ENCODE measurements around the gene PXT1. TPM values are rescaled to one million over a fixed set of nuclear protein-coding genes. Genes with fewer than 3 reads are reported as not detected.
A peak's percentile ranks its signal among the peaks of the same experiment; 100 is the strongest.

PXT1 gene
- total RNA-seq, 3 donors from 2014 or later = 0.15 TPM; not detected in 2

- intact Hi-C loops (cut with DNase I; ENCODE audit: low total_unique reads) = no loop called here
Measured at GRCh38 chr6:36423101-36423824, 19.4 kb downstream of the PXT1 start.

DNA sequence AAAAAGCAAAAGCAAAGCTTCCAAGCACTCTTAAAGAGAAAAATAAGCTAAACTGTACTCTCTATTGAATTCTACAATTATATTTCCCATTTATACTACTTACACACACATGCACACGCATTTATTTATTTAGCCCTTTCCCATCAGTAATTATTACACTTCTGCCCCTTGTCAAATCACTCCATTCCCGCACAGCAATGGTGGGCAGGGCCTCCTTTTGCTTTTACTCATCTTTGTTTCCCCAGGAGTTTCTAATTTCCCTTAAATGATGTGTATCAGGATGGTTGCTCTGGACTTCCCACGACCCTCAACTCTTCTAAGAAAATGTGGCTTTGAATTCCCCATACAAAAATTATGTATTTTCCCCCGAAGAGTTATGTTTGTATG is 19.9 kb downstream of the PXT1 start:
- Histone ChIP-seq H3K27me3 (no peaks in the 10 kb centered on the region), H3K4me1 (peaks cover 0 to 6% of the 10 kb centered on the region in 2 donors), H3K36me3 (no peaks in the 10 kb centered on the region), H3K4me3 (peak overlapping the region; percentile 49 to 71 (median 58)), H3K27ac (peak overlapping the region; percentile 92 to 95), H3K9me3 (no peaks in the 10 kb centered on the region)
- no peak for TF ChIP-seq POLR2A (IDR thresholded peaks at IDR 0.05)
- TF ChIP-seq CTCF (IDR thresholded peaks at IDR 0.05) = no peak
- no peak for TF ChIP-seq POLR2AphosphoS5 (IDR thresholded peaks at IDR 0.05)
- intact Hi-C loops (cut with DNase I; ENCODE audit: low total_unique reads) = no loop called here
- DNase-seq (ENCODE audit: low spot score in 2 of 2) = no peak

More at GRCh38 chr6:36423101-36423824, 19.4 kb downstream of the PXT1 start:
- Histone ChIP-seq H3K4me3 (peak overlapping the region; percentile 49 to 71 (median 58)), H3K27me3 (no peaks in the 10 kb centered on the region), H3K4me1 (peaks cover 0 to 6% of the 10 kb centered on the region in 2 donors), H3K27ac (peak overlapping the region; percentile 92 to 95), H3K9me3 (no peaks in the 10 kb centered on the region), H3K36me3 (no peaks in the 10 kb centered on the region)
- peak; percentile 97 to 98 for DNase-seq (ENCODE audit: low spot score in 2 of 2)
- TF ChIP-seq POLR2AphosphoS5 (IDR thresholded peaks at IDR 0.05) (peak; percentile 82 to 93 (median 87)), CTCF (IDR thresholded peaks at IDR 0.05) (peak; percentile 49 to 82 (median 56)), POLR2A (IDR thresholded peaks at IDR 0.05) (no peak)

- Histone ChIP-seq H3K27ac (no peak overlapping the region), H3K36me3 (no peaks in the 10 kb centered on the region), H3K4me3 (no peak overlapping the region), H3K27me3 (no peaks in the 10 kb centered on the region), H3K4me1 (peaks cover 0 to 6% of the 10 kb centered on the region in 2 donors), H3K9me3 (no peaks in the 10 kb centered on the region)
- intact Hi-C loops (cut with DNase I; ENCODE audit: low total_unique reads) = no loop called here
- no peak for TF ChIP-seq POLR2A (IDR thresholded peaks at IDR 0.05)
- DNase-seq (ENCODE audit: low spot score in 2 of 2) = no peak
Measured at GRCh38 chr6:36419310-36419709, 23.3 kb downstream of the PXT1 start.

GRCh38 chr6:36418558-36418957 is 24.1 kb downstream of the PXT1 start:
- DNase-seq (ENCODE audit: low spot score in 2 of 2) = no peak
- Histone ChIP-seq H3K4me1 (peaks cover 0 to 6% of the 10 kb centered on the region in 2 donors), H3K4me3 (no peak overlapping the region), H3K27me3 (no peaks in the 10 kb centered on the region), H3K36me3 (no peaks in the 10 kb centered on the region), H3K9me3 (no peaks in the 10 kb centered on the region), H3K27ac (no peak overlapping the region)
- TF ChIP-seq CTCF (IDR thresholded peaks at IDR 0.05) (no peak), POLR2AphosphoS5 (IDR thresholded peaks at IDR 0.05) (no peak), POLR2A (IDR thresholded peaks at IDR 0.05) (no peak)
- intact Hi-C loops (cut with DNase I; ENCODE audit: low total_unique reads) = no loop called here

DNA sequence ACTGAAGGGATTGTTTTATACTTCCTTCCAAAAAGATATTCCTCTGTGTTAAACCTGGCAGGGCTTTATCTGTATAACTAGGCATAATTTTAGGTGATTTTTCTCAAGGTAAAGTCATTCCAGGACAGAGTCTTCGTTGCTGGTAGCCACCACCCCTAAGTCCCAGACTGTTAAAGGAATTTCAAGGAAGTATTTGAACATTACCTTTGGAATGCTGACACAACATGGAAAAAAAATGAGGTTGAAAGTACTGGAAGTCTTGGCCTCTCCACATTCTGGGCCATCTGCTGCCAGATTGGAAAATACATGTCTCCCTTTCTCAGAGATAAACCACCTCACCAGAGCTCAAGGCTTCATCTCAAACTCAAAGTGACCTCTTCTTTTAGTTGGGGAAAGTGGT is 28.2 kb downstream of the PXT1 start:
- no peak for DNase-seq (ENCODE audit: low spot score in 2 of 2)
- no peak overlapping the region for H3K4me3 ChIP-seq
- H3K4me1 ChIP-seq = no peaks in the 10 kb centered on the region
- intact Hi-C loops (cut with DNase I; ENCODE audit: low total_unique reads) = no loop called here
- H3K27ac ChIP-seq = no peak overlapping the region
- H3K27me3 ChIP-seq = no peaks in the 10 kb centered on the region
- H3K9me3 ChIP-seq = no peaks in the 10 kb centered on the region
- H3K36me3 ChIP-seq = no peaks in the 10 kb centered on the region
- TF ChIP-seq CTCF (IDR thresholded peaks at IDR 0.05) (no peak), POLR2A (IDR thresholded peaks at IDR 0.05) (no peak), POLR2AphosphoS5 (IDR thresholded peaks at IDR 0.05) (no peak)

All from breast epithelium (tissue), 4 donors.